NCI-H1417 (cell line): ENCODE measurements around the gene MRGPRD.

Experiments
- DNase-seq, 3 experiments: peaks; one replicate each; lab custom pipeline; 2025; lab: John Stamatoyannopoulos, UW

Gene MRGPRD

DNA sequence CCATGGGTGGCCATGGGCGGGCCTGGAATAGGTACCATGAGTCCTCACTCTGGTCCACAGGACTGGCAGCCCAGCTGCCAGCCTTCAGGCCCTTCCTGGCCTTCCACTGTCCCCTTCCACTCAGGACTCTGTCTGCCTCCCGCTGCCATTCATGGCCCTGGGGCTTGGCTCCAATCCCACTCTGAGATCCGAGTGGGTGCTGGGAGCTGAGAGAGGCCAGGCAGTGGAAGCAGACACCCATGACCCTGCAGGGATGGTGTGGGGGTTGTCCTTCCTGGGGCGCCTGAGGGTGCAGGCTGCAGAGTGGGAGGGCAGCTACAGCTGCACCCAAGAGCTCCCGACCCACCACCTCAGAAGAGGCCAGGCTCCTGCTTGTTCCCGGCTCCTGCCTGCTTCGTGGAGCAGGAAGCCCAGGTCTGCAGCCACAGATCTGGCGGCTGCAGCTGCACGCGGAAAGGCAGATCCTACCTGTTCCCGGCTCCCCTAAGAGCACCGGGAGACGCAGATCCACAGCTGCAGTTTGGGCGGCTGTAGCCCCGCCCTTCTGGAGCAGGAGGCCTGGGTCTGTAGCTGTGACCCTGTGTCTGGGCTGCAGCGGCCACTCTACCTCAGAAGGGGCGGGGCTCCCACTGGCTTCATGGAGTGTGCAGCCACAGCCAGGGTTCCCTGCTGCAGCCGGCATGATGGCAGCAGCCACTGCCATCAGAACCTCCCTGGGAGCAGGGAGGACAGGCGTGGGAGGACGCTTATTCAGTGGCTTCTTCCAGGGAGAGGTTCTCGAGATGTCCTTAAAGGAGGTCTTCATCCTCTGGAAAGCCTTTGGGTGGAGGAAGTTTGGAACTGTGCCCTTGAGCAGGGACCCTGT, 49.6 kb downstream of the MRGPRD start:
- no peak for DNase-seq
